ENCODE measurements around the gene AIF1.

- no peak; the same call in none of the 2 replicates for TF ChIP-seq POLR2A (IDR thresholded peaks at IDR 0.05; ENCODE audit: low read depth, low read length)
- TF ChIP-seq POLR2AphosphoS5 (IDR thresholded peaks at IDR 0.05; ENCODE audit: low read depth, low read length) = no peak; the same call in 1 of the 2 replicates
- TF ChIP-seq POU2F2 (IDR thresholded peaks at IDR 0.05; ENCODE audit: low read depth, low read length) = no peak
- no peak for TF ChIP-seq TAF1 (IDR thresholded peaks at IDR 0.05; ENCODE audit: low read depth, low read length)
Measured at GRCh38 chr6:31577579-31577966, 37.5 kb upstream of the AIF1 start.
